Neural crest cell (in vitro differentiated cells): Measurements from ENCODE around the gene CWC15. TPM values are rescaled to one million over a fixed set of nuclear protein-coding genes. Genes with fewer than 3 reads are reported as not detected.

Experiments
- DNase-seq: peaks from one replicate; pipeline ENCODE4 v3.0.0; 2021; ENCODE audit warnings: low read depth, mixed read lengths, low spot score
- H3K27ac Mint-ChIP-seq: one replicate; pipeline ENCODE4 v1.8.0; 2021; ENCODE audit warnings: mild to moderate bottlenecking, mixed read lengths; ENCODE audit not compliant: unreplicated experiment
- H3K27me3 Mint-ChIP-seq: 2 replicates; pipeline ENCODE4 v1.8.0; 2021; ENCODE audit warnings: low read depth, mild to moderate bottlenecking, mixed read lengths
- H3K36me3 Mint-ChIP-seq: 2 replicates; pipeline ENCODE4 v1.8.0; 2021; ENCODE audit warnings: low read depth, mild to moderate bottlenecking, mixed read lengths
- H3K4me1 Mint-ChIP-seq: 2 replicates; pipeline ENCODE4 v1.8.0; 2021; ENCODE audit warnings: mixed read lengths
- H3K4me3 Mint-ChIP-seq: one replicate; pipeline ENCODE4 v1.8.0; 2021; ENCODE audit warnings: mild to moderate bottlenecking, mixed read lengths
- H3K9me3 Mint-ChIP-seq: 2 replicates; pipeline ENCODE4 v1.8.0; 2021; ENCODE audit warnings: mixed read lengths
- total RNA-seq: library from RNA; stranded (reverse); gene quantifications from 2 replicates; pipeline ENCODE4 v1.2.1, GENCODE V29; 2021
- TF ChIP-seq, protein P1 (sequence below): fragments of 200-600 bp; sonication (generic); conservative IDR thresholded peaks from 2 replicates; pipeline ENCODE4 v1.5.0; 2021; ENCODE audit warnings: antibody characterized with exemption, mild to moderate bottlenecking

The CWC15 gene
- total RNA-seq, 1 donor from 2014 or later, result 80.2 TPM

DNA sequence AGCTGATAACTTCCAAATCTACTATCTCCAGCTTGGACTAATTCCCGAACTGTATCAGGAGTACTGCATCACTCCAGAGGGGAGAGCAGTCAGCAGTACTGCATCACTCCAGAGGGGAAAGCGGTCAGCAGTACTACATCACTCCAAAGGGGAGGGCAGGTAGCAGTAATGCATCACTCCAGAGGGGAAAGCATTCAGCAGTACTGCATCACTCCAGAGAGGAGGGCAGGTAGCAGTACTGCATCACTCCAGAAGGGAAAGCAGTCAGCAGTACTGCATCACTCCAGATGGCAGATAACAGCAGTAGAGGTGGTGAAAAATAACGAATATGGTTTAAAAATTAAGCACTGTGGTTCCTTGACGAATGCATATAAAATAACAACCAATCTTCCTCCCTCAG lies 8.4 kb downstream of the CWC15 start:
- Mint-ChIP-seq H3K4me3 (no peak overlapping the region), H3K36me3 (peaks cover 20% of the 10 kb centered on the region), H3K27ac (no peak overlapping the region), H3K9me3 (no peaks in the 10 kb centered on the region), H3K27me3 (no peaks in the 10 kb centered on the region), H3K4me1 (no peaks in the 10 kb centered on the region)
- DNase-seq, result no peak
- TF ChIP-seq, protein P1, sequence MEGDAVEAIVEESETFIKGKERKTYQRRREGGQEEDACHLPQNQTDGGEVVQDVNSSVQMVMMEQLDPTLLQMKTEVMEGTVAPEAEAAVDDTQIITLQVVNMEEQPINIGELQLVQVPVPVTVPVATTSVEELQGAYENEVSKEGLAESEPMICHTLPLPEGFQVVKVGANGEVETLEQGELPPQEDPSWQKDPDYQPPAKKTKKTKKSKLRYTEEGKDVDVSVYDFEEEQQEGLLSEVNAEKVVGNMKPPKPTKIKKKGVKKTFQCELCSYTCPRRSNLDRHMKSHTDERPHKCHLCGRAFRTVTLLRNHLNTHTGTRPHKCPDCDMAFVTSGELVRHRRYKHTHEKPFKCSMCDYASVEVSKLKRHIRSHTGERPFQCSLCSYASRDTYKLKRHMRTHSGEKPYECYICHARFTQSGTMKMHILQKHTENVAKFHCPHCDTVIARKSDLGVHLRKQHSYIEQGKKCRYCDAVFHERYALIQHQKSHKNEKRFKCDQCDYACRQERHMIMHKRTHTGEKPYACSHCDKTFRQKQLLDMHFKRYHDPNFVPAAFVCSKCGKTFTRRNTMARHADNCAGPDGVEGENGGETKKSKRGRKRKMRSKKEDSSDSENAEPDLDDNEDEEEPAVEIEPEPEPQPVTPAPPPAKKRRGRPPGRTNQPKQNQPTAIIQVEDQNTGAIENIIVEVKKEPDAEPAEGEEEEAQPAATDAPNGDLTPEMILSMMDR, result no peak

DNA sequence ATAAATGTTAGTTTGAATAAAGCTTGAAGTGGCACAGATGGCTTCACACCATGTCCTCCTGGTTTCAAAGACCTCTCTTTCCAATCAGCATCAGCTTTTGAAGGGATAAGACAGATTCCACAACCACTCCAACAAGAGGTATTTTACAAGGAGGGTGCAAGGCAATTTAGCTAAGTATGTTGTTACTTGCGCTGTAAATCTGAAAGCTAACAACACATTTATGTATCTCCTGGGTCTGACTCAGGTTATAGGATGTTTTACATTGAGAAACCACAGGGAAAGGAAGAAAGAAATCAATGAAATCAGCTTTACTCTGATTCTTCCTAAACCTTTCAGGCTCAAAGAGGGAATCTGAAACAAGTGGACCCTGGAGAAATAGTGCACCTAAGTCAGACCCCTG lies 12.1 kb downstream of the CWC15 start:
- Mint-ChIP-seq H3K9me3 (no peaks in the 10 kb centered on the region), H3K4me1 (no peaks in the 10 kb centered on the region)
- TF ChIP-seq, protein P1, result no peak

DNA sequence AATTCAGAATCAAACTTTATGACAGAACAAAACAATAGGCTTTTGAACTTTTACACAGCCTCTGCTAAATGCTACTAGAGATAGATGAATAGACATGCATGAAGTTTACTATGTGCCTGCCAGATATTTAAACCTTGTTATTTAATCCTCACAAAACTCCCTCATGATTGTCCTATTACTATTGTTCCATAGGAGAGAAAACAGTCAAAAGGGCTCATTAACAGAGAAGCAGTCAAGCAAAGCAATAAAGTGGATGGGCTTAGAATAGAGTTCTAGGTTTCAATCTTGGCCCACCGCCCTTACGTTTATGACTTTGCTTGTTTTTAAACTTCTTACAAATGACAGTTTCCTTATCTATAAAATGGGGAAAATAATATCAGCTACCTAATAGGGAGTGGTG lies 12.9 kb downstream of the CWC15 start:
- TF ChIP-seq, protein P1, result no peak

More for the DNA sequence above, 12.1 kb downstream of the CWC15 start:
- Mint-ChIP-seq H3K27me3 (no peaks in the 10 kb centered on the region), H3K27ac (no peak overlapping the region), H3K4me3 (no peak overlapping the region), H3K36me3 (peaks cover 6% of the 10 kb centered on the region)
- DNase-seq, result no peak

DNA sequence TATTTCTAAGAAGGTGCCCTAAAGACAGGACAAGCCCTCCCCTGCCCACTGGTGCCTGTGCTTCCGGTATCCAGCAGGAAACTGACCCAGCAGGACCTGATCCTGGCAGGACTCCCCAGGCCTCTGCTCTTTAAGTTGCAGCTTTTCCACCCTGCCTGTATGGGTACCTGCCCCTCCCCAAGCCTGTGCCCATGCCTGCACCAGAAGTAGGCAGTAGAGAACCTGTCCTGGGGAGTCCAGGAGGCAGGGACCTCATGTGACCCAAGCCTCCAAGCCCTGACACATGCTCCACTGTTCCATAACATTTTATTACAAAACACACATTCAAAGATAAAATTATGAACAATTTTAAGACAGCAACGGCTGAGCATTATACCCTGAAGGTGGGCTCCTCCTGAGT lies 14.2 kb downstream of the CWC15 start:
- Mint-ChIP-seq H3K27me3 (no peaks in the 10 kb centered on the region), H3K27ac (no peak overlapping the region), H3K4me3 (no peak overlapping the region), H3K4me1 (no peaks in the 10 kb centered on the region), H3K9me3 (no peaks in the 10 kb centered on the region), H3K36me3 (no peaks in the 10 kb centered on the region)
- TF ChIP-seq, protein P1, result no peak
- no peak for DNase-seq

More for the DNA sequence above, 12.9 kb downstream of the CWC15 start:
- H3K36me3 Mint-ChIP-seq, result peaks cover 3% of the 10 kb centered on the region
- H3K27ac Mint-ChIP-seq, result no peak overlapping the region
- DNase-seq, result no peak
- no peaks in the 10 kb centered on the region for H3K9me3 Mint-ChIP-seq
- H3K4me1 Mint-ChIP-seq, result no peaks in the 10 kb centered on the region
- no peaks in the 10 kb centered on the region for H3K27me3 Mint-ChIP-seq
- no peak overlapping the region for H3K4me3 Mint-ChIP-seq

DNA sequence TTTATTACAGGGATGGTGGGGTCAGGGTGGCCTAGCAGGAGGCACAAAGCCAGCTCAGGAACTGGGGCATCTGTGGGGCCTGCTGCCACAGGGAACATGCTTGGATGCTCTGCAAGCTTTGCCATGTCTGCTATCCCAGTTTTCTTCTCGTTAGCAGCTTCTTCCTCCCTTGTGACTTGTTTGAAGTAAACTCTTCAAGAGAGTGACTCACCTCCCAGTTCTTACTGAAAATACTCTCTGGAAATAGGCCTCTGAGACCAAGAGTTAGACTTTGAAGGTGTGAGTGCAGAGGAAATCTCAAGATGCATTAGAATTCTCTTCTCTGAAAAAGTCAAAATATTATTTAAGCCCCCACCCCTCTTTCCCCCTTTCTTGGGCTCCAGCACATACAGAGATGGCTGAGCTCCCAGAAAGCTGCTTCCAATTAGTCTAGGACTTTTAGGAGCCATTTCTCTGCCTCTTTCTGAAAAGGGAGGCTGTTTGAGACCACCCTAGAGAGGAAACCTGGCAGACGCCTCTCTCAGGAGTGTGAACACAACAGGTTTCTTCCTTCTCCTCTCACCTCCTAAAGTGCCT lies 15.1 kb downstream of the CWC15 start:
- peaks cover 8% of the 10 kb centered on the region for H3K4me1 Mint-ChIP-seq
- no peaks in the 10 kb centered on the region for H3K36me3 Mint-ChIP-seq
- H3K27me3 Mint-ChIP-seq, result no peaks in the 10 kb centered on the region
- H3K27ac Mint-ChIP-seq, result no peak overlapping the region
- H3K9me3 Mint-ChIP-seq, result no peaks in the 10 kb centered on the region
- TF ChIP-seq, protein P1, result no peak
- DNase-seq, result no peak
- H3K4me3 Mint-ChIP-seq, result no peak overlapping the region
